Stimulated activated naive CD8-positive, alpha-beta T cell treated with anti-CD3 and anti-CD28 coated beads, Interleukin-15, amount 100 ng/mL, for 72 hours (primary cell): Measurements from ENCODE around the gene ZFAND4.
"Not testable (repeated sequence)": the region's sequence is repeated elsewhere in the genome, so short reads cannot be mapped to it uniquely, and the experiment has no call there.

Experiments
- ATAC-seq: fragments of 150-1000 bp; cut with Tn5 transposase; 2 replicates; pipeline ENCODE4 v1.10.0; 2021; ENCODE audit warnings: mild to moderate bottlenecking, moderate library complexity
- DNase-seq, 2 donors: peaks; one replicate each; pipeline ENCODE4 v3.0.0; 2021 to 2022
- H3K27ac Mint-ChIP-seq, 2 donors: one replicate each; pipeline ENCODE4 v1.8.0; 2022; ENCODE audit warnings: mild to moderate bottlenecking in 2 of 2, mixed read lengths in 2 of 2, moderate library complexity in 2 of 2
- H3K27me3 Mint-ChIP-seq: one replicate; pipeline ENCODE4 v1.8.0; 2022; ENCODE audit warnings: mixed read lengths
- H3K4me1 Mint-ChIP-seq: one replicate; pipeline ENCODE4 v1.8.0; 2022; ENCODE audit warnings: mild to moderate bottlenecking, mixed read lengths
- H3K4me3 Mint-ChIP-seq, 2 donors: one replicate each; pipeline ENCODE4 v1.8.0; 2022; ENCODE audit warnings: mild to moderate bottlenecking in 2 of 2, mixed read lengths in 2 of 2, moderate library complexity in 1 of 2
- H3K9me3 Mint-ChIP-seq, 2 donors: one replicate each; pipeline ENCODE4 v1.8.0; 2022; ENCODE audit warnings: mixed read lengths in 2 of 2

The ZFAND4 gene

DNA sequence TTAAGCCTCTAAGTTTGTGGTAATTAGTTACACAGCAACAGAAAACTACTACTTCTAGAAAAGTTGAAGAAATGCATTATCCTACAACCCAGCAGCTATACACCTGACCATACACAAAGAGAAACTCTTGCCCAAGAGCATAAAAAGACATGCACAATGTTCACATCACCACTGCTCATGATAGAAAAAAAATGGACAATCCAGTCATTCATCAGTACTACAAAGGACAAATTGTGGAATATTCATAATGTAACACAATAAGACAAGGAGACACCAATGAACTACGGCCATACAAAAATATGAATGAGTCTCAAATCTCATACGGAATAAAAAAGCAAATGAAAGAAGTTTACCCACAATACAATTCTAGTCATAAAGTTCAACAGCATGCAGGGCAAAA is 87.4 kb downstream of the ZFAND4 start:
- H3K27ac Mint-ChIP-seq, result no peak overlapping the region
- DNase-seq, result no peak
- no peaks in the 10 kb centered on the region for H3K27me3 Mint-ChIP-seq
- peaks cover 41% of the 10 kb centered on the region for H3K4me1 Mint-ChIP-seq
- H3K9me3 Mint-ChIP-seq, result peaks cover 25% of the 10 kb centered on the region in 2 donors
- no peak overlapping the region for H3K4me3 Mint-ChIP-seq
- ATAC-seq, result no peak

DNA sequence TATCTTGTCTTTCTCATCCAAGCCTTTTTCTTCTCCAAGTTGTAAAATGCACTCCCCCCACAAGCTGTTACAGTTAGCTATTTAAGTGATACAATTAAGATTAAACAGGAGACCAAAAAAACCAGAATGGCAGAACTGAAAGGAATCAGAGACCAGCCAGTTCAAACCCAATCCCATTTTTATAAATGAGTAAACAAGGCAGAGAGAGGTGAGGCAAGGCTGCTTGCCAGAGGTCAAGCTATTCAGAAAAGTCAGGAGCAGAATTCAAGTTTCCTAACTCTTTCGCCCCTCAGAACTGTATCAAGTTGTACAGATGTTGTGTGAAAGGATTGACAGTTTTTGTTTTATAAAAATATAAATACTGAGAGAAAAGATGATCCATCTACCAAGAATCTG is 90.2 kb downstream of the ZFAND4 start:
- Mint-ChIP-seq H3K27me3 (no peaks in the 10 kb centered on the region), H3K4me1 (peaks cover 55% of the 10 kb centered on the region), H3K4me3 (peak overlapping the region in 1 of 2 donors; percentile 19), H3K9me3 (peaks cover 18 to 19% of the 10 kb centered on the region in 2 donors), H3K27ac (peak overlapping the region; percentile 6 to 28)
- DNase-seq (no peak), ATAC-seq (no peak)

DNA sequence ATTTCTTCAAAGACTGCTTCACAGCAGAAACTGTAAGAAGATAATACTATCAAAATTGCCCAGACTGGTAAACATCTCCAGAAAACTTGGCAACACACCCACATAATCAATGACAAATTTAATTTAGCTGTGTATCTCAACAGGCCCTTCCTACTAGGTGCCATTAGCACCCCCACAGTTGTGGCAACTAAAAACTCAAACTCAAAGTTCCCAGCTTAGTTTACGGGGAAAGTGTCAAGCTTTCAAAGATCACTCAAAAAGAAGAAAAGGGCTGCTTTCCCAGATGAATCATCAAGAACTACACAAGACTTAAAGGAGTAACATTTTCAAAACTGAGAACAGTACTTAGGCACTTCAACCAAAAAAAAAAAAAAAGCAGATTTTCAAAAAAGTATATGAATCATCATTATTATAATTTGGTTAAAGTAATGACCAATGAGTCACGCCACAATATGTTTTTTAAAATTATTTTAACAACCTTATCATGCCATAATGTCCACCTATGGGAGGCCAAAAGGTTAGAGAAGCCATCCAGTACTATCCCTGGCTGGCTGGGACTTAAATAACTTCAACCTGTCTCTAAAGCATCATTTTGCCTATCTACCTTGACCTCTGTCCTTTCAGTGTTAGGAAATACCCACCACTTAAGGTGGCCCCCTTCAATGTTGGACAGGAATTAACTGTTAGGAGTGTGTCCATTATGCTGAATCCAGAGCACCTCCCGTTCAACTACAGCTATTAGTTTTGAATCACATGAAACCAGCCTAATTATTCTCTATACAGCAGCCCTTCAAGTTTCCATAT is 90.8 kb downstream of the ZFAND4 start:
- peak; percentile 45 for ATAC-seq
- H3K9me3 Mint-ChIP-seq, result peaks cover 16 to 18% of the 10 kb centered on the region in 2 donors
- peaks cover 55% of the 10 kb centered on the region for H3K4me1 Mint-ChIP-seq
- H3K27me3 Mint-ChIP-seq, result no peaks in the 10 kb centered on the region
- DNase-seq, result no peak
- peak overlapping the region; percentile 52 to 89 for H3K4me3 Mint-ChIP-seq
- H3K27ac Mint-ChIP-seq, result peak overlapping the region; percentile 38 to 96

DNA sequence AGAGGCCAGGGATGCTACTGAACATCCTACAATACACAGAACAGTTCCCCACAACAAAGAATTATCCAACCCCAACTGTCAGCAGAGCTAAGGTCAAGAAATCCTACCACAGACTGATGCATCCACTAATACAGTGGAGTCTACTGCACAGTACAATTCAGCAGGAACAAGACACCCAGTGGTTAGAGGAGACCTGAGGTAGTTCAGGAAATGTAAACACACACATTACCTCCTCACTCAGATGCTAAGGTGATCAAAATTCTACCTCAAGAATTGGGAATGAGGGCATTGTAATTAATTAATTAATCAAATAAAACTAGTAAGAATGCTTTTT is 91.4 kb downstream of the ZFAND4 start:
- Mint-ChIP-seq H3K27me3 (no peaks in the 10 kb centered on the region), H3K9me3 (peaks cover 14 to 16% of the 10 kb centered on the region in 2 donors), H3K4me3 (peak overlapping the region; percentile 89 to 97), H3K4me1 (peaks cover 53% of the 10 kb centered on the region), H3K27ac (peak overlapping the region; percentile 96 to 99)
- DNase-seq (no peak), ATAC-seq (peak; percentile 76)

DNA sequence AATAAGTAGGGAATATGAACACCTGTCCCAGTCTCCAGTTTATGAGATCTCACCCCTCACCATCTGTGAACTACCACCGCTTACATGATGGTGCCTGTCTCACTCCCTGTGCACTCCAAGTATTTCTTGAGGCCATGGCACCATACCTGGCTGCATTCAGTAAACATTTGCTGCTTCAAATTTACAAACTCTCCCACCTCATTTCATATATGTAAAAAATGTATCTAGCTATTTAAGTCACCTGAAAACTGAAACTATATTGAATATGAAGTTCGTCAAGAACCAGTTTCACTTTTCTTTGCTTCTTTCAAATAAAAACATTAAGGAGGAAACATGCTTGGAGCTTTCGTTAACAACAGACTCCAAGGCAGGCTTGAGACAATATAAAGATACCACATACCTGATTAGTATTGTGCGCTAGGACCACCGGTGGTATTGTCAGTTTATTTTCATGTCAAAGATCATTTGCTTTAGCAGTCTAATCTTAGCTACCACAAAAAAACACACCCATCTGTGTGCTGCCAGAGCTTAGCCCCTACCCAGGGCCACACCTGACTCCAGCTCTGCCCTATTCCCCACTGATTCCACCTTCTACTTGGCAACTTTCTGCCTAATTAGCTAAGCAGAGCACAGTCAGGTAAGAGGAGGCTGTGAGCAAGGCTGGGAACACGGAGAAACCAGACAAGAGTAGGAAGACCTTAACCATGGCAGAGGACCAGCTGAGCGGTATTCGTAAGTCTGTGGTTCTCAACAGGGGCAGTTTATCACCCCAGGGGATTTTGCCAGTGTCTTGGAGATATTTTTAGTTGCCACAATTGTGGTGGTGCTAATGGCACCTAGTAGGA is 92.0 kb downstream of the ZFAND4 start:
- ATAC-seq, result peak; percentile 91
- Mint-ChIP-seq H3K27ac (peak overlapping the region; percentile 96 to 99), H3K9me3 (peaks cover 12 to 14% of the 10 kb centered on the region in 2 donors), H3K27me3 (no peaks in the 10 kb centered on the region), H3K4me3 (peak overlapping the region; percentile 89 to 97), H3K4me1 (peaks cover 50% of the 10 kb centered on the region)
- peak; percentile 42 to 65 for DNase-seq

DNA sequence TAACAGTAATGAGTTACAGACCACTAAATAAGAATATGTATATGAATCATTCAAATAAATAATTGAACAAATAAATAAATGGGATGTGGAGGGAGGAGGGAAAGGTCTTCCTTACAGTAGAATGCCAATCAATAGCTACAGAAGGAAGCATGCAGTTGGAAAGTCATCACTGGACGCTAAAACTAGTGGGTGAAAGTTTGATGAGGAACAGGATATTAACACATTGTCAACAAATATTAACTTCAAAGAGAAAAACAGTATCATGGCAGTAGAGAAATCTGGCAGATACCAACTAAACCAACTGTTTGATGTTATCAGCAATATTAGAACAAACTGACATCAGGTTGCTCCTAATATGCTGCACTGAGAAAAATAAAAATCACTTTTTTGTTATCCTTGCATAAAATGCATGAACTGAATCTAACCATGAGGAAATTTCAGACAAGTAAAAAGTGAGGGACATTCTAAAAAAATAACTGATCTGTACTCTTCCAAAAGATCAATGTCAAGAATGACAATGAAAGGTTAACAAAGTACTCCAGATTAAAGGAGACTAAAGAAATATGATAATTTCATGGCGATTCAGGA is 94.1 kb downstream of the ZFAND4 start:
- Mint-ChIP-seq H3K27me3 (no peaks in the 10 kb centered on the region), H3K9me3 (peaks cover 0 to 3% of the 10 kb centered on the region in 2 donors), H3K4me1 (peaks cover 40% of the 10 kb centered on the region), H3K4me3 (peak overlapping the region in 1 of 2 donors; percentile 16), H3K27ac (no peak overlapping the region)
- ATAC-seq (no peak), DNase-seq (no peak)

DNA sequence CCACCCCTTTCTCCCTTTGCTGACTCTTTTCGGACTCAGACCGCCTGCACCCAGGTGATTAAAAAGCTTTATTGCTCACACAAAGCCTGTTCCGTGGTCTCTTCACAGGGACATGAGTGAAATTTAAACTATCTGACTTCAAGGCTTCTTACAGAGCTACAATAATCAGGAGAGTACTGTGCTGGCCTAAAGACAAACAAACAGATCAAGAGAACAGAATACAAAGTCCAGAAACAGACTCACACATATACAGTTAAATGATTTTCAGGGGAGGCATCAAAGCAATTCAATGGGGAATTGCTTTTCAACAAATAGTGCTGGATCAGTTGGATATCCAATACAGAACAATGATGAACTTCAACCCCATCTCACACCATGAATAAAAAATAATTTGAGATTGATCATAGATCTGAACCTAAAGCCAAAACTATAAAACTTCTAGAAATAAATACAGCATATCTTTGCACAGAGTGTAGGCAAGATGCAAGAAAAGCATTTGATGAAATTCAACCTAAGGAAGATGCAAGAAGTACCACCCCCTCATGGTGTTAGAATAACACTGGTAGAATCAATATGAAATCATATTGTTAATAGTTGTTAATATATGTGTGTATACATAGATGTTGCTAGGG is 96.5 kb downstream of the ZFAND4 start:
- H3K27ac Mint-ChIP-seq, result no peak overlapping the region
- no peaks in the 10 kb centered on the region for H3K27me3 Mint-ChIP-seq
- H3K4me1 Mint-ChIP-seq, result peaks cover 32% of the 10 kb centered on the region
- H3K4me3 Mint-ChIP-seq, result no peak overlapping the region
- ATAC-seq (no peak), DNase-seq (no peak)
- H3K9me3 Mint-ChIP-seq, result peaks cover 0 to 5% of the 10 kb centered on the region in 2 donors

DNA sequence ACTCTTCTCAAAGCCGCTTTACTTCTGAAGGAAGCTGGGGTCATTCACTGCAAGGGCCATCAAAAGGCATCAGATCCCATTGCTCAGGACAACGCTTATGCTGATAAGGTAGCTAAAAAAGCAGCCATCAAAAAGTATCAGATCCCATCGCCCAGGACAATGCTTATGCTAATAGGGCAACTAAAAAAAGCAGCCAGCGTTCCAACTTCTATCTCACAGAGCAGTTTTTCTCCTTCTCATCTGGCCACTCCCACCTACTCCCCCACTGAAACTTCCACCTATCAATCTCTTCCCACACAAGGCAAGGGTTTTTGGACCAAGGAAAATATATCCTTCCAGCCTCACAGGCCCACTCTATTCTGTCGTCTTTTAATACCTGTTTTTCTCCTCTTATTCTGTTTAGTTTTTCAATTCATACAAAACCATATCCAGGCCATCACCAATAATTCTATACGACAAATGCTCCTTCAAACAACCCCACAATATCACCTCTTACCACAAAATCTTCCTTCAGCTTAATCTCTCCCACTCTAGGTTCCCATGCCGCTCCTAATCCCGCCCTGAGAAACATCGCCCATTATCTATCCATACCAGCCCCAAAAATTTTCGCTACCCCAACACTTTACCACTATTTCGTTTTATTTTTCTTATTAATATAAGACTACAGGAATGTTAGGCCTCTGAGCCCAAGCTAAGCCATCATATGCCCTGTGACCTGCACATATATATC is 97.4 kb downstream of the ZFAND4 start:
- not testable (repeated sequence) for H3K9me3 Mint-ChIP-seq, ATAC-seq, H3K27me3 Mint-ChIP-seq, H3K4me3 Mint-ChIP-seq, DNase-seq, H3K27ac Mint-ChIP-seq
- peaks cover 23% of the 10 kb centered on the region for H3K4me1 Mint-ChIP-seq

DNA sequence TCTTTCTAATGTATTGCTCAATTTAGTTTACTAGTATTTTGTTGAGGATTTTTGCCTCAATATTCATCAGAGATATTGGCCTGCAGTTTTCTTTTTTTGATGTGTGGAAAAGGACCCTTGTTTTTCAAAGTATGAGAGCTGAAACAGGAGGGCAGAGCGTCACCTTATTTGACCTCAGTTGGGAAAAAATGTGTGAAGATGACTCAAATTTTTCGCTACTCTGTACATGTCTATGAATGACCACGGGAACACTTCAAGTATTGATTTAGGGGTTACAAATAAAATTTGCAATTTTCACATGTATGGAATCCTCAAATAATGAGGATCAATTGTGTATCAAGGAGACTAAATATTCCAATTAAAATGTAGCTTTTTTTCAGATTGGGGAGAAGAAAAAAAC is 103.1 kb downstream of the ZFAND4 start:
- Mint-ChIP-seq H3K9me3 (peaks cover 0 to 5% of the 10 kb centered on the region in 2 donors), H3K27me3 (no peaks in the 10 kb centered on the region), H3K4me1 (peaks cover 21% of the 10 kb centered on the region), H3K4me3 (peak overlapping the region in 1 of 2 donors; percentile 36), H3K27ac (no peak overlapping the region)
- DNase-seq (no peak), ATAC-seq (no peak)

DNA sequence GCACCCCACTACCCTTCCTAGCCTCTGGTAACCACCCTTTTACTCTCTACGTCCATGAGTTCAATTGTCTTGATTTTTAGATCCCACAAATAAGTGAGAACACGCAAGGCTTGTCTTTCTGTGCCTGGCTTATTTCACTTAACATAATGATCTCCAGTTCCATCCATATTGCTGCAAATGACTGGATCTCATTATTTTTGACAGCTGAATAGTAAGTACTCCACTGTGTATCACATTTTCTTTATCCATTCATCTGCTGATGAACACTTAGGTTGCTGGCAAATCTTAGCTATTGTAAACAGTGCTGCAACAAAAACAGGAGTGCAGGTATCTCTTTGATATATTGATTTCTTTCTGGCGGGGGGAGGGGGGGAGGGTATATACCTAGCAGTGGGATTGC is 106.2 kb downstream of the ZFAND4 start:
- ATAC-seq (no peak), DNase-seq (no peak)
- no peak overlapping the region for H3K27ac Mint-ChIP-seq
- H3K4me1 Mint-ChIP-seq, result peaks cover 41% of the 10 kb centered on the region
- H3K27me3 Mint-ChIP-seq, result no peaks in the 10 kb centered on the region
- peaks cover 0 to under 1% of the 10 kb centered on the region in 2 donors for H3K9me3 Mint-ChIP-seq
- no peak overlapping the region for H3K4me3 Mint-ChIP-seq
